Suprapubic skin (tissue), 4 donors: Measurements from ENCODE around the gene LYRM4. TPM values are rescaled to one million over a fixed set of nuclear protein-coding genes. Genes with fewer than 3 reads are reported as not detected.

Experiments
- DNase-seq, 2 donors: peaks; one replicate each; pipeline ENCODE4 v3.0.0-alpha.2; 2019; ENCODE audit warnings: low spot score in 2 of 2
- H3K27ac ChIP-seq: fragments of 200-600 bp; sonication (generic); one replicate; pipeline ENCODE4 v1.5.1; 2019
- H3K27me3 ChIP-seq: fragments of 200-600 bp; sonication (generic); one replicate; pipeline ENCODE4 v1.5.1; 2019
- H3K36me3 ChIP-seq: fragments of 200-600 bp; sonication (generic); one replicate; pipeline ENCODE4 v1.5.1; 2019
- H3K4me1 ChIP-seq: fragments of 200-600 bp; sonication (generic); one replicate; pipeline ENCODE4 v1.5.1; 2019
- H3K4me3 ChIP-seq: fragments of 200-600 bp; sonication (generic); one replicate; pipeline ENCODE4 v1.5.1; 2019; ENCODE audit warnings: mild to moderate bottlenecking
- H3K9me3 ChIP-seq: fragments of 200-600 bp; sonication (generic); one replicate; pipeline ENCODE4 v1.5.1; 2019
- EP300 ChIP-seq: sonication (generic); formaldehyde crosslinking; IDR thresholded peaks from one replicate; pipeline ENCODE4 v1.6.1; 2017; ENCODE audit warnings: antibody characterized with exemption
- POLR2A ChIP-seq, 2 donors: fragments of 450-650 bp; IDR thresholded peaks; one replicate each; pipeline ENCODE4 v1.6.1; 2017; ENCODE audit warnings: antibody characterized with exemption in 2 of 2, mild to moderate bottlenecking in 2 of 2, moderate library complexity in 2 of 2
- POLR2AphosphoS5 ChIP-seq, 3 donors: sonication (generic); formaldehyde crosslinking; IDR thresholded peaks; one replicate each; pipeline ENCODE4 v1.6.1; 2017; ENCODE audit warnings: antibody characterized with exemption in 3 of 3
- WGBS: methylation state at CpG from one replicate; pipeline ENCODE4 v1.1.5; 2018; 5-methylcytosine and 5-hydroxymethylcytosine counted together
- total RNA-seq, 4 donors: library from RNA; depleted of rRNA; stranded (reverse); fragments of >200 nt; gene quantifications; one replicate each; pipeline ENCODE4 v1.1.0, GENCODE V29; 2016
- TF ChIP-seq, protein P1 (sequence below), 2 donors: fragments of 200-600 bp in 1 of 2; fragments of 450-650 bp in 1 of 2; sonication (generic) in 1 of 2; IDR thresholded peaks; one replicate each; pipeline ENCODE4 v1.5.1; 2016 to 2019; ENCODE audit warnings: antibody characterized with exemption in 2 of 2, mild to moderate bottlenecking in 1 of 2, moderate library complexity in 1 of 2

LYRM4 gene
- total RNA-seq, 4 donors from 2014 or later, result 16.1 to 37.5 (median 19.6) TPM

DNA sequence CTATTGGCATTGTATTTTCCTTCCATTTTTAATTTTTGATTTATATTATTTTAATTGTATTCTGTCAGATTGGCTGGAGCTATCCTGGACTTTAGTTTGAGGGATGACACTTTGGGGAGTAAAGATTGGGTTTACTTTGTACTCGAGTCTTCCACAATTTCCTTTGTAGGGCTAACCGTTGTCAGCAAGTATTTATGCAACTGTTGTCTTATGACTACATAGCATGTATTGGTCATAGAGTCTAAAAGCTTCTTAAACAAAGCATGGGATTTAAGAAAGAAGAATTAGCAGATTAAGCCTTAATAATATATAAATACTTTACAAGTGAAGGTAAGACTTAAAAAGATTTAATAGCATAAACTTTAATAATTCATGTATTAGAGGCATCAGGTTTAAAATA, 20.2 kb upstream of the LYRM4 start:
- no peak for DNase-seq
- 78% methylated on average over 2 of the region's 2 CpGs for WGBS
- H3K27me3 ChIP-seq, result no peaks in the 10 kb centered on the region
- no peaks in the 10 kb centered on the region for H3K9me3 ChIP-seq
- H3K36me3 ChIP-seq, result no peaks in the 10 kb centered on the region
- H3K4me3 ChIP-seq, result no peak overlapping the region
- TF ChIP-seq EP300, result no peak
- TF ChIP-seq POLR2AphosphoS5 (IDR thresholded peaks at IDR 0.05), result no peak
- TF ChIP-seq POLR2A (IDR thresholded peaks at IDR 0.05), result no peak
- TF ChIP-seq, protein P1, sequence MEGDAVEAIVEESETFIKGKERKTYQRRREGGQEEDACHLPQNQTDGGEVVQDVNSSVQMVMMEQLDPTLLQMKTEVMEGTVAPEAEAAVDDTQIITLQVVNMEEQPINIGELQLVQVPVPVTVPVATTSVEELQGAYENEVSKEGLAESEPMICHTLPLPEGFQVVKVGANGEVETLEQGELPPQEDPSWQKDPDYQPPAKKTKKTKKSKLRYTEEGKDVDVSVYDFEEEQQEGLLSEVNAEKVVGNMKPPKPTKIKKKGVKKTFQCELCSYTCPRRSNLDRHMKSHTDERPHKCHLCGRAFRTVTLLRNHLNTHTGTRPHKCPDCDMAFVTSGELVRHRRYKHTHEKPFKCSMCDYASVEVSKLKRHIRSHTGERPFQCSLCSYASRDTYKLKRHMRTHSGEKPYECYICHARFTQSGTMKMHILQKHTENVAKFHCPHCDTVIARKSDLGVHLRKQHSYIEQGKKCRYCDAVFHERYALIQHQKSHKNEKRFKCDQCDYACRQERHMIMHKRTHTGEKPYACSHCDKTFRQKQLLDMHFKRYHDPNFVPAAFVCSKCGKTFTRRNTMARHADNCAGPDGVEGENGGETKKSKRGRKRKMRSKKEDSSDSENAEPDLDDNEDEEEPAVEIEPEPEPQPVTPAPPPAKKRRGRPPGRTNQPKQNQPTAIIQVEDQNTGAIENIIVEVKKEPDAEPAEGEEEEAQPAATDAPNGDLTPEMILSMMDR (IDR thresholded peaks at IDR 0.05), result no peak
- no peaks in the 10 kb centered on the region for H3K4me1 ChIP-seq
- no peak overlapping the region for H3K27ac ChIP-seq

DNA sequence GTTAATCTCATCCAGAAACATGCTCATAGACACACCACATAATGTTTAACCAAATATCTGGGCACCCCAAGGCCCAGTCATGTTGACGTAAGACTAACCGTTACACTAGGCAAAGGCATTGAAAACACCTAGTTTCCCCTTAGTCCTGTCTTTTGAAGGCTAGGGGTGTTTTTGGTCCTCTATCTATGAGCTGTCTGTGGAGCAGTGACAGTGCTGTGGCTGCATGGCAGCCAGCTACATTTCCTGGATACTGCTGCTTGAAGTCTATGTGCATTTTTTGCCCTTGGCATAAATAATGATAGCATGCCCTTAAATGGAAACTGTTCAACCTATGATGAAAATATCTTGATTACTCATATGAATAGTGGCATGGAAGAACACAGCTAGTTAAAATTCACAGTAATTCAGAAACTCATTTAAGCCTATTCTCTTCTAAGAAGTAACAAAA, 19.2 kb upstream of the LYRM4 start:
- Histone ChIP-seq H3K27me3 (no peaks in the 10 kb centered on the region), H3K36me3 (no peaks in the 10 kb centered on the region), H3K27ac (no peak overlapping the region), H3K4me3 (no peak overlapping the region), H3K4me1 (no peaks in the 10 kb centered on the region), H3K9me3 (no peaks in the 10 kb centered on the region)
- 100% methylated on average over 2 of the region's 2 CpGs for WGBS
- TF ChIP-seq POLR2A (IDR thresholded peaks at IDR 0.05) (no peak), POLR2AphosphoS5 (IDR thresholded peaks at IDR 0.05) (no peak), EP300 (no peak)
- TF ChIP-seq, protein P1 (IDR thresholded peaks at IDR 0.05), result no peak
- DNase-seq, result no peak

DNA sequence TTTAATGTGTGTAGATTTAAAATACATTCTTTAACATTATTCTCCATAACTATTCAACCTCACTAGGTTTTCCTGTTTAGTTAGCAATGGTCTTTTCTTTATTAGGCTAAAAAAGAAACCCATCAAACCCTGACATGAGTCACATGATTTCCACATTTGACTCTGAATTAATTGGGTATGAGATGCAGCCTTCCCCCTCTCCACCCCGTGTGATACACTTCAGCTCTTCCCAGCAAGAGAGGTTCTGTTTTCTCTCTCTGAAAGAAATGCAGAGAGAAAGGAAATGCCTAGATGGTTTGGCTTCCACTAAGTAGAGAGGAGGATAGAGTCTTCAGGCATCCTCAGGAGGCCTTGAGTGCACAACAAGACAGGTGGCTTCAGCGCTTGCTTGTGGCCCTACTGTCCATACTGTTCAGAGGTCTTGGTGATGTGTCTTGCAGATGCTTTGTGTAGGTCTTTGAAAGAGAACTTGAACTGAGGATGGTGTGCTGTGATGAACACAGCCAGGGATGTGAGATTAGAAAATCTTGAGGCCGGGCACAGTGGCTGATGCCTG, 17.9 kb upstream of the LYRM4 start:
- Histone ChIP-seq H3K27ac (no peak overlapping the region), H3K4me1 (no peaks in the 10 kb centered on the region), H3K27me3 (no peaks in the 10 kb centered on the region), H3K9me3 (no peaks in the 10 kb centered on the region), H3K4me3 (no peak overlapping the region), H3K36me3 (no peaks in the 10 kb centered on the region)
- TF ChIP-seq, protein P1 (IDR thresholded peaks at IDR 0.05), result no peak
- TF ChIP-seq POLR2A (IDR thresholded peaks at IDR 0.05) (no peak), POLR2AphosphoS5 (IDR thresholded peaks at IDR 0.05) (no peak), EP300 (no peak)
- no peak for DNase-seq
- WGBS, result 84% methylated on average over 3 of the region's 3 CpGs

DNA sequence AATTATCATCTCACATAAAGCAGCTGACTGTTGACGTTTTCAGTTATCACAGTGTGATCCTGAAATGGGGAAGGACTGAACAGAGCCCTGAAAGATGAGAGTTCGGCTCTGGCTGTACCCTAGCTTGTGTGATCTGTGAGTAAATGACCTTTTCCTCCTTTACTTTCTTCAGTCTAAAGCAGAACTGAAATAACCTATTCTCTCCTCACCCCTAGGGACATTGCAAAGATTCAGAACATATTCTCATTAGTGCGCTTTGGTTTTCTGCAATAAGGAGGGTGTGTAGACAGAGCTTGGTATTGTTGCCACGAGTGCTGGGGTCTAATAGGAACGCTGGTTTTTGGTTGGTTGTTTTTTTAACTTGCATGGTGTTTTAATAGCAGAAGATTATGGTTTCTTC, 17.3 kb upstream of the LYRM4 start:
- H3K4me1 ChIP-seq, result no peaks in the 10 kb centered on the region
- 85% methylated on average over 5 of the region's 5 CpGs for whole genome bisulfite sequencing

DNA sequence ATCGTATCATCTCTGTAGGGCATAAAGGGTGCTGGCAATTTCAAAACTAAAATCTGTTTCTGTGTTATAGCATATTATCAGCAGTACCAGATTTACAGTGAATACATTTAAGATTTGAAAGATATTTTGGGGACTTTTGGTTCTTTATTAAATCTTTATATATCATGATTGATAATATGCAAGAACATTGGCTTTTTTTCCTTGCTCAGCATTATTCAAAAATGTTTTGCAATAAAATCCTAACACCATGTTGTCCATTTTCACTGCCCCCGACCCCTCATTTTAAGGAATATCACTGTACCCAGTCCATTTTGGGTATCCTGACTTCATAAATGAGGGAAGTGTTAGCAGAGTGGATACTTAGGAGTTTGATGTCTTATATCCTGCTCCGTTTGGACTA, 16.8 kb upstream of the LYRM4 start:
- H3K9me3 ChIP-seq, result no peaks in the 10 kb centered on the region
- DNase-seq, result no peak
- no peak overlapping the region for H3K4me3 ChIP-seq
- no peaks in the 10 kb centered on the region for H3K27me3 ChIP-seq
- TF ChIP-seq, protein P1 (IDR thresholded peaks at IDR 0.05), result no peak
- TF ChIP-seq POLR2A (IDR thresholded peaks at IDR 0.05) (no peak), EP300 (no peak), POLR2AphosphoS5 (IDR thresholded peaks at IDR 0.05) (no peak)
- H3K27ac ChIP-seq, result no peak overlapping the region
- H3K4me1 ChIP-seq, result no peaks in the 10 kb centered on the region
- WGBS, result 91% methylated on average over 3 of the region's 3 CpGs
- no peaks in the 10 kb centered on the region for H3K36me3 ChIP-seq

More for the DNA sequence above, 17.3 kb upstream of the LYRM4 start:
- H3K36me3 ChIP-seq, result no peaks in the 10 kb centered on the region
- no peaks in the 10 kb centered on the region for H3K9me3 ChIP-seq
- TF ChIP-seq EP300 (no peak), POLR2A (IDR thresholded peaks at IDR 0.05) (no peak), POLR2AphosphoS5 (IDR thresholded peaks at IDR 0.05) (no peak)
- TF ChIP-seq, protein P1 (IDR thresholded peaks at IDR 0.05), result no peak
- no peak overlapping the region for H3K4me3 ChIP-seq
- no peak for DNase-seq
- no peaks in the 10 kb centered on the region for H3K27me3 ChIP-seq
- H3K27ac ChIP-seq, result no peak overlapping the region
